SK-N-SH (cell line): ENCODE results near the gene SPACA5B. TPM values are rescaled to one million over a fixed set of nuclear protein-coding genes. Genes with fewer than 3 reads are reported as not detected.

Source experiments
- CTCF ChIA-PET: fragments of 300-600, 350-600 bp; formaldehyde crosslinking; extraction: SDS; loops from one replicate; lab custom pipeline; 2021; lab: Yijun Ruan, JAX
- POLR2A ChIA-PET: fragments of 350-600 bp; sonication (Branson Sonifier 250); formaldehyde crosslinking; extraction: SDS; loops from one replicate; lab custom pipeline; 2020; ENCODE audit warnings: antibody characterized with exemption, inconsistent platforms; lab: Yijun Ruan, JAX
- DNase-seq: peaks from one replicate; pipeline ENCODE4 v3.0.0; 2012
- H2AFZ ChIP-seq: fragments of 200-600 bp; sonication (generic); 2 replicates; pipeline ENCODE4 v1.8.1; 2016; ENCODE audit warnings: antibody characterized with exemption, mild to moderate bottlenecking, low read depth
- H3F3A ChIP-seq: fragments of 200-600 bp; sonication (generic); replicated peaks from 2 replicates; pipeline ENCODE3; 2016; ENCODE audit warnings: antibody characterized with exemption, mild to moderate bottlenecking; ENCODE audit not compliant: insufficient read depth
- H3K27ac ChIP-seq, 2 experiments: fragments of 200-500 bp in 1 of 2; fragments of 200-600 bp in 1 of 2; sonication (Bioruptor generic) in 1 of 2; sonication (generic), shearing (Covaris generic) in 1 of 2; 2 replicates each; pipeline versions ENCODE4 v1.5.1 to v1.6.1; 2014 to 2016; ENCODE audit warnings: low read depth in 2 of 2, inconsistent platforms in 1 of 2, low read length in 1 of 2, mild to moderate bottlenecking in 1 of 2, mixed read lengths in 1 of 2
- H3K27me3 ChIP-seq: fragments of 200-600 bp; sonication (generic), shearing (Covaris generic); 2 replicates; pipeline ENCODE4 v1.6.1; 2016; ENCODE audit warnings: mixed run types; ENCODE audit not compliant: insufficient read depth
- H3K36me3 ChIP-seq, 2 experiments: fragments of 200-500 bp in 1 of 2; fragments of 200-600 bp in 1 of 2; sonication (Bioruptor generic) in 1 of 2; sonication (generic) in 1 of 2; replicated peaks in 1 of 2; 2 replicates each; pipeline versions ENCODE3 to v1.5.1; 2014 to 2016; ENCODE audit warnings: low read length in 1 of 2, mild to moderate bottlenecking in 1 of 2; ENCODE audit not compliant: insufficient read depth in 2 of 2, control insufficient read depth in 1 of 2
- H3K4me1 ChIP-seq, 2 experiments: fragments of 200-500 bp in 1 of 2; fragments of 200-600 bp in 1 of 2; sonication (Bioruptor generic) in 1 of 2; sonication (generic), shearing (Covaris generic) in 1 of 2; 2 replicates each; pipeline versions ENCODE4 v1.5.1 to v1.6.1; 2014 to 2016; ENCODE audit warnings: low read depth in 1 of 2, low read length in 1 of 2, mixed run types in 1 of 2; ENCODE audit not compliant: insufficient read depth in 2 of 2, control insufficient read depth in 1 of 2
- H3K4me2 ChIP-seq: fragments of 200-600 bp; sonication (generic), shearing (Covaris generic); 2 replicates; pipeline ENCODE4 v1.6.1; 2017; ENCODE audit warnings: mixed run types
- H3K4me3 ChIP-seq, 2 experiments: fragments of 200-500 bp in 1 of 2; fragments of 200-600 bp in 1 of 2; sonication (Bioruptor generic) in 1 of 2; sonication (generic), shearing (Covaris generic) in 1 of 2; 2 replicates each; pipeline versions ENCODE4 v1.5.1 to v1.8.1; 2014 to 2016; ENCODE audit warnings: low read depth in 2 of 2, inconsistent platforms in 1 of 2, low read length in 1 of 2, mild to moderate bottlenecking in 1 of 2, mixed read lengths in 1 of 2, moderate library complexity in 1 of 2
- H3K79me2 ChIP-seq: fragments of 200-600 bp; sonication (generic); 2 replicates; pipeline ENCODE4 v1.8.1; 2017; ENCODE audit warnings: mild to moderate bottlenecking; ENCODE audit not compliant: insufficient read depth
- H3K9ac ChIP-seq: fragments of 200-600 bp; sonication (generic); 2 replicates; pipeline ENCODE4 v1.6.1; 2017; ENCODE audit warnings: mixed run types
- H3K9me2 ChIP-seq: fragments of 200-600 bp; sonication (generic); 2 replicates; pipeline ENCODE4 v1.6.1; 2017; ENCODE audit warnings: mixed run types
- H3K9me3 ChIP-seq: fragments of 200-600 bp; sonication (generic); 2 replicates; pipeline ENCODE4 v1.6.1; 2017; ENCODE audit warnings: mixed run types, mild to moderate bottlenecking, moderate library complexity
- H4K20me1 ChIP-seq: fragments of 200-600 bp; sonication (generic); 2 replicates; pipeline ENCODE4 v1.6.1; 2017; ENCODE audit warnings: mild to moderate bottlenecking, mixed run types; ENCODE audit not compliant: insufficient read depth
- CHD2 ChIP-seq: fragments of 150-350 bp; IDR thresholded peaks from 2 replicates; pipeline ENCODE4 v1.6.1; 2018; ENCODE audit warnings: low read length; ENCODE audit not compliant: partially characterized antibody
- EP300 ChIP-seq, 2 experiments: IDR thresholded peaks; 2 replicates each; pipeline versions ENCODE4 v1.4.0 to v1.6.1; 2012; ENCODE audit warnings: borderline replicate concordance in 1 of 2, low read depth in 1 of 2, low read length in 1 of 2
- GABPA ChIP-seq: IDR thresholded peaks from 2 replicates; pipeline ENCODE4 v1.4.0; 2012; ENCODE audit warnings: low read depth, mild to moderate bottlenecking
- MXI1 ChIP-seq: IDR thresholded peaks from 2 replicates; pipeline ENCODE4 v1.6.1; 2012; ENCODE audit warnings: mild to moderate bottlenecking, low read depth, low read length, improper control_type of control experiment
- NFIC ChIP-seq: IDR thresholded peaks from 2 replicates; pipeline ENCODE4 v1.4.0; 2012; ENCODE audit warnings: borderline replicate concordance
- NRF1 ChIP-seq: IDR thresholded peaks from 2 replicates; pipeline ENCODE4 v1.6.1; 2012; ENCODE audit warnings: low read depth, mild to moderate bottlenecking, low read length
- POLR2AphosphoS5 ChIP-seq: IDR thresholded peaks from 2 replicates; pipeline ENCODE4 v1.6.1; 2012; ENCODE audit warnings: low read depth, low read length
- RFX5 ChIP-seq: IDR thresholded peaks from 2 replicates; pipeline ENCODE4 v1.6.1; 2012; ENCODE audit warnings: mild to moderate bottlenecking, improper control_type of control experiment, low read length
- RXRA ChIP-seq: IDR thresholded peaks from 2 replicates; pipeline ENCODE4 v1.4.0; 2012; ENCODE audit warnings: low read depth, mild to moderate bottlenecking, borderline replicate concordance
- SMC3 ChIP-seq: IDR thresholded peaks from 2 replicates; pipeline ENCODE4 v1.6.1; 2012; ENCODE audit warnings: low read depth, low read length, improper control_type of control experiment
- TAF1 ChIP-seq: IDR thresholded peaks from 2 replicates; pipeline ENCODE4 v1.6.1; 2012; ENCODE audit warnings: low read depth, mild to moderate bottlenecking, low read length, moderate library complexity, borderline replicate concordance
- TEAD4 ChIP-seq: IDR thresholded peaks from 2 replicates; pipeline ENCODE4 v1.4.0; 2012; ENCODE audit warnings: mild to moderate bottlenecking, borderline replicate concordance; ENCODE audit not compliant: insufficient read depth
- USF1 ChIP-seq: IDR thresholded peaks from 2 replicates; pipeline ENCODE4 v1.4.0; 2012; ENCODE audit warnings: low read depth, borderline replicate concordance
- USF2 ChIP-seq: fragments of 150-350 bp; IDR thresholded peaks from 2 replicates; pipeline ENCODE4 v1.6.1; 2017; ENCODE audit warnings: antibody characterized with exemption, low read length, low read depth, borderline replicate concordance
- YY1 ChIP-seq: IDR thresholded peaks from 2 replicates; pipeline ENCODE4 v1.4.0; 2012; ENCODE audit warnings: low read depth, mild to moderate bottlenecking
- WGBS: methylation state at CpG from one replicate; pipeline ENCODE4 v1.1.6; 2017; ENCODE audit warnings: low lambda C conversion rate; 5-methylcytosine and 5-hydroxymethylcytosine counted together
- polyA plus RNA-seq, 3 experiments: library from polyadenylated mRNA; depleted of rRNA; stranded (reverse); fragments of >200 nt; gene quantifications; 2 replicates each; pipeline ENCODE4 v1.2.3, GENCODE V29; 2012

SPACA5B gene
- polyA plus RNA-seq, 1 of the 3 experiments (the other 2 are of a cell fraction): not detected

GRCh38 chrX:48154796-48155195, 24.4 kb downstream of the SPACA5B start:
- no peak overlapping the region for H3K4me2 ChIP-seq
- H2AFZ ChIP-seq: no peak overlapping the region
- H3K9me2 ChIP-seq: no peaks in the 10 kb centered on the region
- no peak for TF ChIP-seq NRF1
- TF ChIP-seq CHD2: no peak
- H3K4me3 ChIP-seq: no peak overlapping the region
- no peak for DNase-seq
- no peak overlapping the region for H3K27ac ChIP-seq
- no peaks in the 10 kb centered on the region for H3K79me2 ChIP-seq
- H3K4me1 ChIP-seq: no peaks in the 10 kb centered on the region
- H3K27me3 ChIP-seq: peaks cover 47% of the 10 kb centered on the region; the same call in 1 of the 2 replicates
- CTCF ChIA-PET: no interaction called here
- POLR2A ChIA-PET: no interaction called here
- H3F3A ChIP-seq: no peaks in the 10 kb centered on the region
- no peaks in the 10 kb centered on the region for H3K9me3 ChIP-seq
- no peaks in the 10 kb centered on the region for H4K20me1 ChIP-seq
- 5% methylated on average over 2 of the region's 2 CpGs for WGBS
- no peak overlapping the region for H3K9ac ChIP-seq
- H3K36me3 ChIP-seq: no peaks in the 10 kb centered on the region

GRCh38 chrX:48156014-48156413, 25.6 kb downstream of the SPACA5B start:
- no peak for DNase-seq
- POLR2A ChIA-PET: no interaction called here
- no peak overlapping the region for H3K9ac ChIP-seq
- WGBS: 28% methylated on average over 9 of the region's 12 CpGs
- no peaks in the 10 kb centered on the region for H4K20me1 ChIP-seq
- no peaks in the 10 kb centered on the region for H3K79me2 ChIP-seq
- H3K9me3 ChIP-seq: no peaks in the 10 kb centered on the region
- CTCF ChIA-PET: no interaction called here
- H3K9me2 ChIP-seq: no peaks in the 10 kb centered on the region
- H2AFZ ChIP-seq: no peak overlapping the region
- H3K27ac ChIP-seq: no peak overlapping the region
- H3K27me3 ChIP-seq: peaks cover 47% of the 10 kb centered on the region; the same call in 1 of the 2 replicates
- no peaks in the 10 kb centered on the region for H3K36me3 ChIP-seq
- no peaks in the 10 kb centered on the region for H3K4me1 ChIP-seq
- H3K4me3 ChIP-seq: no peak overlapping the region
- H3K4me2 ChIP-seq: no peak overlapping the region
- H3F3A ChIP-seq: no peaks in the 10 kb centered on the region
- no peak for TF ChIP-seq EP300 (IDR thresholded peaks at IDR 0.05; ENCODE audit: borderline replicate concordance in 1 of 2, low read depth in 1 of 2, low read length in 1 of 2)
- TF ChIP-seq TEAD4: no peak
- no peak for TF ChIP-seq RFX5
- TF ChIP-seq GABPA: no peak
- TF ChIP-seq USF2: no peak
- TF ChIP-seq NFIC: no peak
- TF ChIP-seq RXRA: no peak
- no peak for TF ChIP-seq POLR2AphosphoS5
- TF ChIP-seq TAF1: no peak
- TF ChIP-seq CHD2: no peak
- no peak for TF ChIP-seq USF1
- TF ChIP-seq YY1: no peak
- TF ChIP-seq MXI1: no peak
- no peak for TF ChIP-seq SMC3
